Epithelial cell of proximal tubule (primary cell): ENCODE measurements around the gene DDX51. TPM values are rescaled to one million over a fixed set of nuclear protein-coding genes. Genes with fewer than 3 reads are reported as not detected.

ENCODE experiments used
- DNase-seq: peaks from one replicate; pipeline ENCODE4 v3.0.0-alpha.2; 2011; ENCODE audit warnings: low read depth
- H3K4me3 ChIP-seq: 2 replicates; pipeline ENCODE4 v1.5.1; 2011; ENCODE audit warnings: low read depth, mild to moderate bottlenecking, low read length
- total RNA-seq: library from RNA; depleted of rRNA; stranded (reverse); fragments of >200 nt; gene quantifications from 2 replicates; pipeline ENCODE4 v1.2.3, GENCODE V29; 2015
- TF ChIP-seq, protein P1 (sequence below): conservative IDR thresholded peaks from 2 replicates; pipeline ENCODE4 v1.5.1; 2012; ENCODE audit warnings: low read depth, mild to moderate bottlenecking, low read length

The DDX51 gene
- total RNA-seq, 1 donor from 2014 or later: 18.6 TPM

DNA sequence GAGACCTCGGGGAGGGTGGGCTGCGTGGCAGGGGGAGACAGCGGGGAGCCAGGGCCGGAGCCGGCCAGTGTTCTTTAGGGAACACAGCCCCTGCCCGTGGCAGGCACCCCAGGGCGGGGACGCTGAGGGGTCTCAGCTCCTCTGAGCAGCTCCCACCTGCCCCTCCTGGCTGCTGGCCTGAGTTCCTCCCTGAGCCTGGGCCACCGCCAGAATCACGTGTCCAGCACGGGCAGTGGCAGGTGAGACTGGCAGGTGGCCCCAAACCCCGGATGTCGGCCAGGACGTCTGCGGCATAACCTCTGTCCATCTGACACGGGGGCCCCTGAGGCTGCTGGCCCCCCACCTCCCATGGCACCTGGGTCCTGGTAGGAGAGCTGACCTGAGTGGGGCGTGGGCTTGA, 25.3 kb upstream of the DDX51 start:
- DNase-seq: no peak
- TF ChIP-seq, protein P1, sequence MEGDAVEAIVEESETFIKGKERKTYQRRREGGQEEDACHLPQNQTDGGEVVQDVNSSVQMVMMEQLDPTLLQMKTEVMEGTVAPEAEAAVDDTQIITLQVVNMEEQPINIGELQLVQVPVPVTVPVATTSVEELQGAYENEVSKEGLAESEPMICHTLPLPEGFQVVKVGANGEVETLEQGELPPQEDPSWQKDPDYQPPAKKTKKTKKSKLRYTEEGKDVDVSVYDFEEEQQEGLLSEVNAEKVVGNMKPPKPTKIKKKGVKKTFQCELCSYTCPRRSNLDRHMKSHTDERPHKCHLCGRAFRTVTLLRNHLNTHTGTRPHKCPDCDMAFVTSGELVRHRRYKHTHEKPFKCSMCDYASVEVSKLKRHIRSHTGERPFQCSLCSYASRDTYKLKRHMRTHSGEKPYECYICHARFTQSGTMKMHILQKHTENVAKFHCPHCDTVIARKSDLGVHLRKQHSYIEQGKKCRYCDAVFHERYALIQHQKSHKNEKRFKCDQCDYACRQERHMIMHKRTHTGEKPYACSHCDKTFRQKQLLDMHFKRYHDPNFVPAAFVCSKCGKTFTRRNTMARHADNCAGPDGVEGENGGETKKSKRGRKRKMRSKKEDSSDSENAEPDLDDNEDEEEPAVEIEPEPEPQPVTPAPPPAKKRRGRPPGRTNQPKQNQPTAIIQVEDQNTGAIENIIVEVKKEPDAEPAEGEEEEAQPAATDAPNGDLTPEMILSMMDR: no peak
- H3K4me3 ChIP-seq: no peak overlapping the region

DNA sequence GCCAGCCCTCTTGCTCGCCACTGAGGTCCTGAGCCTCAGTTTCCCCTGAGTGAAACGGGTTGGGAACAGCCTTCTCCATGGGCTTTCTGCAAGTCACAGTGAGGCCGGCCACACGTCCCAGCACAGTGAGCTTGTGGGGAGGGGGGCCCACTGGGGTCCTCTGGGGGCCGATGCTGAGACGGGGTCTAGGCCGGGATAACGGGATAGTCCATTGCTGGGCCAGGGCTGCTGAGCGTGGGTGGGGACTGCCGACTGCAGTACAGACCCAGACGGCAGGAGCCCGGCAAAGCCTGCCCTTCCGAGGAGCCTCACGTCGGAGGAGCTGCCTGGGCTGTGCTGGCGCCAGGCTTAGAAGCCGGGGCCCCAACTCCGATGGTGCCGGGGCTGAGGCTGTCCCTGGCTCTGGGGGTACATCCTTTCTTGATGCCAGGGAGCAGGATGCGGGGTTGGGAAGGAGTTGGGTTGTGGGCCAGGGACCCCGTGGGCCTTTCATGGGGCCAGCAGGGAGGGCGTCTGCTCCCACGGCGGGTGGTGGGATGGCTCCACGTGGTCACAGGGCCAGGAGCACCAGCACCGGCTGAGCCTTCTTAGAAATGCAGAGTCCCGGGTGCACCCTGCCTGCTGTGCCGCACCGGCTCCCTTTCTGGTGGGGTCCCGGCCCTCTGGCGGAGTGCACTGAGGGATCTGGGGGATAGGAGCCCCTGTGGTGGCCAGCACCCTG, 24.4 kb upstream of the DDX51 start:
- DNase-seq: no peak
- TF ChIP-seq, protein P1: no peak

DNA sequence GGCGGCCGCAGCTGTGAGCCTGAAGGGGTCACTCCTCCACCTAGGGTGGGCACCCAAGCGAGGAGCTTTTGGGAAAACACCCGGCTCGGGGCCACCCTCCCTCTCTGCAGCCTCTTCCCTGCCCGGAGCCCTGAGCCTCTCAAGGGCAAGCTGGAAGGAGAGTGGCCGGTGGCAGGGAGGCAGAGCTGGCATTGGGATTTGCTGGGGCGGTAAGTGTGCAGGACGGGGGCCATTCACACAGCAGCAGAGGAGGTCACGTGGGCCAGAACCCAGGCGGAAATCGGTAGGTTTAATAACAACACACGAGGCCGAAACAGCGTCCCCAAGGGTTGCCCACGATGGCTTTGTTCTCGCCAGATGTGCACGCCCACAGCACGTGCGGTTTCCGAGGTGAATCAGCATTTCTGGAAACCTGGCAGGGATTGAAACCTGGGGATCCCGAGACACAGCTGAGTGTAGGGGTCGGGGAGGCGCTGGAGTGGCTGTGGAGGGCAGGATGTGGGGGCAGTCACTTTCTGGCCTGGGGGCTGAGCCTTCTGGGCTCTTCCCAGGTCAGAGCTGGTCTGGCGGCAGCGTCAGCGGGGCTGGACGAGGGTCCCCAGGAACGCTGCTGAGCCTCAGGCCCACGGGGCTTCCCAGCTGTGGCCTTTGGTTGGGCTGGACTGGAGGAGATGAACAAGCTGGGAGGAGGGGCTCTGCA, 23.6 kb upstream of the DDX51 start:
- H3K4me3 ChIP-seq: no peak overlapping the region
- no peak for DNase-seq
- TF ChIP-seq, protein P1: no peak

More for the DNA sequence above, 24.4 kb upstream of the DDX51 start:
- no peak overlapping the region for H3K4me3 ChIP-seq

DNA sequence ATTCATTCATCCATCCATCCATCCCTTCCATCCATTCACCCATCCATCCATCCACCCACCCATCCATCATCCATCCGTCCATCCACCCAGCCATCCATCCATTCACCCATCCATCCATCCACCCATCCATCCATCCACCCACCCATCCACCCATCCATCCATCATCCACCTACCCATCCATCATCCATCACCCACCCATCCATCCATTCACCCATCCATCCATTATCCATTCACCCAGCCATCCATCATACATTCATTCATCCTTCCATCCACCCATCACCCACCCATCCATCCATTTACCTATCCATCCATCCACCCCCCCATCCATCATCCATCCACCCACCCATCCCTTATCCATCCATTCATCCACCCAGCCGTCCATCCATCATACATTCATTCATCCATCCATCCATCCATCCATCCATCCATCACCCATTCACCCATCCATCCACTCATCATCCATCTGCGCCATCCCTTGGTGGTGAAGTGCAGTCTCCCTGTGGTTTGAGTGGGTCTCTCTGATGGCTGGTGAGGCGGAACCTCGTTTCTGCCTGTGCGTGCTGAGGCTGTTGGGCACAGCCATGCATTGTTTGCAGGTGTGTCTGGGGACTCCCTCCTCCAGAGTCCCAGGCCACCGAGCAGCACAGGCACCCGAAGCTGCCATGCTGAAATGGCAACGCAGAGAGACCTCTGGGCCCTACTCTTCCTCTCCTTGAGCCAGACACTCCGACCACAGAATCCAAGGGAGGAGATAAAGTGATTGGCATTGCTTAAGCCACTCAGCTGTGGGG, 22.9 kb upstream of the DDX51 start:
- H3K4me3 ChIP-seq: no peak overlapping the region
- DNase-seq: no peak
- TF ChIP-seq, protein P1: no peak

DNA sequence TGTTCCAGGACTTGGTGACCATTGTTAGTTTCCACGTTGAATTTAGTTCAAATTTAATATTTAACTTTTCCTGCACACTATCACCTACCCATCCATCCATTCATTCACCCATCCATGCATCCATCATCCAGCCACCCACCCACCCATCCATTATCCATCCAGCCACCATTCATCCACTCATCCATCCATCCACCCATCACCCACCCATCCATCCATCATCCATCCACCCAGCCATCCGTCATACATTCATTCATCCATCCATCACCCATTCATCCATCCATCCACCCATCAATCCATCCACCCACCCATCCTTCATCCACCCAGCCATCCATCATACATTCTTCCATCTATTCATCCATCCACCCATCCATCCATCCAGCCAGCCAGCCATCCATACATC, 22.0 kb upstream of the DDX51 start:
- TF ChIP-seq, protein P1: no peak

DNA sequence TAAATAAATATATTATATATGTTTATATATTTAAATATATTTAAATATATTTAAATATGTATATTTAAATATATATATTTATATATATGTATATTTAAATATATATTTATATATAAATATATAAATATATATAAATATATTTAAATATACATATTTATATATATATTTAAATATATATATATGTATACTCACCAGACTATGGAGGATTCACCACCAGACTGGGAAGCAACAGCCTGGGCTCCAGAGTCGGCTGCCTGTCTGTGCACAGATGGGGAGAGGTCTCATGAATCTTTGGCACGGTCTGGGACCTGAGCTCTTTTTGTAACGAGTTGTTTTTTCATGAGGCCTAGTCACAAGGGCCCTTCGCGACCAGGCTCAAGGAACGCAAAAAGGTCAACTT, 21.5 kb upstream of the DDX51 start:
- no peak for DNase-seq
- TF ChIP-seq, protein P1: no peak
- H3K4me3 ChIP-seq: no peak overlapping the region

More for the DNA sequence above, 22.0 kb upstream of the DDX51 start:
- DNase-seq: no peak
- H3K4me3 ChIP-seq: no peak overlapping the region
